Activated naive CD4-positive, alpha-beta T cell treated with Interleukin-2 at 50 U/mL for 16 hours (primary cell): ENCODE results near the gene NOD1.
"Not testable (repeated sequence)": the region's sequence is repeated elsewhere in the genome, so short reads cannot be mapped to it uniquely, and the experiment has no call there.

ENCODE experiments used
- DNase-seq: peaks from one replicate; pipeline ENCODE4 v3.0.0-alpha.2; 2020

The NOD1 gene

GRCh38 chr7:30411173-30411572 lies 67.4 kb downstream of the NOD1 start:
- DNase-seq, result no peak

GRCh38 chr7:30406664-30407425 lies 71.7 kb downstream of the NOD1 start:
- no peak for DNase-seq

GRCh38 chr7:30405179-30405578 lies 73.4 kb downstream of the NOD1 start:
- DNase-seq, result no peak

GRCh38 chr7:30403477-30403876 lies 75.1 kb downstream of the NOD1 start:
- no peak for DNase-seq

- DNase-seq, result no peak
These were observed 82.2 kb downstream of the NOD1 start for GRCh38 chr7:30396389-30396788.

- no peak for DNase-seq
These were observed 82.9 kb downstream of the NOD1 start for GRCh38 chr7:30395676-30396075.

- no peak for DNase-seq
These were observed 86.8 kb downstream of the NOD1 start for GRCh38 chr7:30391806-30392205.

- DNase-seq, result no peak
These were observed 87.6 kb downstream of the NOD1 start for GRCh38 chr7:30390736-30391636.

- DNase-seq, result no peak
These were observed 88.8 kb downstream of the NOD1 start for GRCh38 chr7:30389791-30390190.

GRCh38 chr7:30382607-30383006 lies 96.0 kb downstream of the NOD1 start:
- DNase-seq, result no peak

- DNase-seq, result not testable (repeated sequence)
These were observed 97.8 kb downstream of the NOD1 start for GRCh38 chr7:30380824-30381223.

GRCh38 chr7:30380294-30380693 lies 98.3 kb downstream of the NOD1 start:
- DNase-seq, result no peak

- DNase-seq, result no peak
These were observed 98.8 kb downstream of the NOD1 start for GRCh38 chr7:30379741-30380140.

- DNase-seq, result no peak
These were observed 99.5 kb downstream of the NOD1 start for GRCh38 chr7:30379131-30379530.

- no peak for DNase-seq
These were observed 100.3 kb downstream of the NOD1 start for GRCh38 chr7:30378275-30378674.
